Measurements from ENCODE around the gene OSCP1. TPM values are rescaled to one million over a fixed set of nuclear protein-coding genes. Genes with fewer than 3 reads are reported as not detected.
"Not testable (repeated sequence)": the region's sequence is repeated elsewhere in the genome, so short reads cannot be mapped to it uniquely, and the experiment has no call there.

The OSCP1 gene
- total RNA-seq, 2 experiments from 2014 or later, result 0.66 to 1.9 TPM

GRCh38 chr1:36482724-36483388 is 32.6 kb upstream of the OSCP1 start, which contains the start of gene CSF3R:
TSS of gene CSF3R (minus strand) at chr1:36482913. CDS start at chr1:36479496, 3,417 bp downstream.
- ChIA-PET CTCF (no interaction called here), POLR2A (no interaction called here)
- H3K9me3 Mint-ChIP-seq (ENCODE audit: insufficient read depth), result no peaks in the 10 kb centered on the region
- peaks cover 8% of the 10 kb centered on the region for H3K4me1 Mint-ChIP-seq (ENCODE audit: low read depth)
- no peak within 1 kb of the TSS for H3K4me3 Mint-ChIP-seq
- H3K27me3 Mint-ChIP-seq (ENCODE audit: low read depth), result peaks cover 22% of the 10 kb centered on the region
- peak within 1 kb of the TSS; percentile 56 for H3K27ac Mint-ChIP-seq
- DNase-seq (no peak), ATAC-seq (no peak)
- no peaks in the 10 kb centered on the region for H3K36me3 Mint-ChIP-seq (ENCODE audit: low read depth)

GRCh38 chr1:36481771-36482723 is 31.8 kb upstream of the OSCP1 start:
- Mint-ChIP-seq H3K4me1 (ENCODE audit: low read depth) (peaks cover 8% of the 10 kb centered on the region), H3K27me3 (ENCODE audit: low read depth) (peaks cover 22% of the 10 kb centered on the region), H3K36me3 (ENCODE audit: low read depth) (no peaks in the 10 kb centered on the region), H3K27ac (peak overlapping the region; percentile 56), H3K4me3 (no peak overlapping the region), H3K9me3 (ENCODE audit: insufficient read depth) (no peaks in the 10 kb centered on the region)
- DNase-seq (no peak), ATAC-seq (peak; percentile 15)
- ChIA-PET CTCF (no interaction called here), POLR2A (no interaction called here)

GRCh38 chr1:36481091-36481490 is 30.8 kb upstream of the OSCP1 start:
- Mint-ChIP-seq H3K4me3 (no peak overlapping the region), H3K4me1 (ENCODE audit: low read depth) (peaks cover 8% of the 10 kb centered on the region), H3K27ac (no peak overlapping the region), H3K9me3 (ENCODE audit: insufficient read depth) (no peaks in the 10 kb centered on the region), H3K27me3 (ENCODE audit: low read depth) (peaks cover 22% of the 10 kb centered on the region), H3K36me3 (ENCODE audit: low read depth) (no peaks in the 10 kb centered on the region)
- no peak for ATAC-seq
- ChIA-PET CTCF (no interaction called here), POLR2A (no interaction called here)
- DNase-seq, result no peak

GRCh38 chr1:36480161-36480560 is 29.9 kb upstream of the OSCP1 start:
- H3K4me1 Mint-ChIP-seq (ENCODE audit: low read depth), result peaks cover 8% of the 10 kb centered on the region
- CTCF ChIA-PET, result no interaction called here
- H3K9me3 Mint-ChIP-seq (ENCODE audit: insufficient read depth), result no peaks in the 10 kb centered on the region
- H3K27me3 Mint-ChIP-seq (ENCODE audit: low read depth), result peaks cover 16% of the 10 kb centered on the region
- H3K36me3 Mint-ChIP-seq (ENCODE audit: low read depth), result no peaks in the 10 kb centered on the region
- H3K4me3 Mint-ChIP-seq, result no peak overlapping the region
- POLR2A ChIA-PET, result no interaction called here
- ATAC-seq, result no peak
- DNase-seq, result no peak
- H3K27ac Mint-ChIP-seq, result no peak overlapping the region

- POLR2A ChIA-PET, result no interaction called here
- no peak for DNase-seq
- no peak for ATAC-seq
- CTCF ChIA-PET, result interaction anchor here (0.9 kb wide), 1 partner anchor 1376 kb away, joined by 3 read pairs; no protein-coding TSS in a partner anchor
- Mint-ChIP-seq H3K27me3 (ENCODE audit: low read depth) (peaks cover 15% of the 10 kb centered on the region), H3K4me1 (ENCODE audit: low read depth) (peaks cover 10% of the 10 kb centered on the region), H3K4me3 (no peak overlapping the region), H3K36me3 (ENCODE audit: low read depth) (no peaks in the 10 kb centered on the region), H3K27ac (no peak overlapping the region), H3K9me3 (ENCODE audit: insufficient read depth) (no peaks in the 10 kb centered on the region)
Observed at GRCh38 chr1:36479505-36480051, 29.3 kb upstream of the OSCP1 start.

- peaks cover 16% of the 10 kb centered on the region for H3K4me1 Mint-ChIP-seq (ENCODE audit: low read depth)
- H3K36me3 Mint-ChIP-seq (ENCODE audit: low read depth); DNase-seq; CTCF ChIA-PET; H3K4me3 Mint-ChIP-seq; ATAC-seq; H3K27ac Mint-ChIP-seq; POLR2A ChIA-PET; H3K27me3 Mint-ChIP-seq (ENCODE audit: low read depth); H3K9me3 Mint-ChIP-seq (ENCODE audit: insufficient read depth): not testable (repeated sequence)
Observed at GRCh38 chr1:36477615-36478014, 27.4 kb upstream of the OSCP1 start.

- Mint-ChIP-seq H3K4me3 (no peak overlapping the region), H3K9me3 (ENCODE audit: insufficient read depth) (no peaks in the 10 kb centered on the region), H3K27ac (no peak overlapping the region), H3K4me1 (ENCODE audit: low read depth) (peaks cover 11% of the 10 kb centered on the region), H3K36me3 (ENCODE audit: low read depth) (no peaks in the 10 kb centered on the region), H3K27me3 (ENCODE audit: low read depth) (peaks cover 7% of the 10 kb centered on the region)
- ChIA-PET POLR2A (no interaction called here), CTCF (no interaction called here)
- ATAC-seq (no peak), DNase-seq (no peak)
Observed at GRCh38 chr1:36476945-36477344, 26.7 kb upstream of the OSCP1 start.

- CTCF ChIA-PET, result interaction anchor here (1.2 kb wide), 1 partner anchor 1012 kb away, joined by 3 read pairs; no protein-coding TSS in a partner anchor
- peaks cover 8% of the 10 kb centered on the region for H3K4me1 Mint-ChIP-seq (ENCODE audit: low read depth)
Observed at GRCh38 chr1:36475910-36476604, 25.8 kb upstream of the OSCP1 start.

GRCh38 chr1:36475341-36475740 is 25.1 kb upstream of the OSCP1 start:
- POLR2A ChIA-PET, result interaction anchor here (1.4 kb wide), 1 partner anchor 11 kb away, joined by 5 read pairs; the partner anchor contains the start of gene MRPS15
- Mint-ChIP-seq H3K9me3 (ENCODE audit: insufficient read depth) (no peaks in the 10 kb centered on the region), H3K36me3 (ENCODE audit: low read depth) (no peaks in the 10 kb centered on the region), H3K4me3 (no peak overlapping the region), H3K27ac (no peak overlapping the region), H3K27me3 (ENCODE audit: low read depth) (peaks cover 2% of the 10 kb centered on the region), H3K4me1 (ENCODE audit: low read depth) (peaks cover 8% of the 10 kb centered on the region)
- DNase-seq (no peak), ATAC-seq (no peak)
- CTCF ChIA-PET, result interaction anchor here (1.1 to 1.2 kb wide), 2 partner anchors 41 to 1012 kb away, joined by 3 to 4 read pairs; no protein-coding TSS in a partner anchor

More at GRCh38 chr1:36475910-36476604, 25.8 kb upstream of the OSCP1 start:
- Mint-ChIP-seq H3K9me3 (ENCODE audit: insufficient read depth) (no peaks in the 10 kb centered on the region), H3K36me3 (ENCODE audit: low read depth) (no peaks in the 10 kb centered on the region), H3K27ac (no peak overlapping the region), H3K27me3 (ENCODE audit: low read depth) (peaks cover 4% of the 10 kb centered on the region), H3K4me3 (no peak overlapping the region)
- ATAC-seq (no peak), DNase-seq (no peak)
- POLR2A ChIA-PET, result interaction anchor here (1.4 kb wide), 1 partner anchor 12 kb away, joined by 5 read pairs; the partner anchor contains the start of gene MRPS15

GRCh38 chr1:36472656-36473055 is 22.4 kb upstream of the OSCP1 start:
- peak overlapping the region; percentile 7 for H3K27ac Mint-ChIP-seq
- CTCF ChIA-PET, result no interaction called here
- H3K4me3 Mint-ChIP-seq, result no peak overlapping the region
- no peak for DNase-seq
- no peaks in the 10 kb centered on the region for H3K9me3 Mint-ChIP-seq (ENCODE audit: insufficient read depth)
- H3K4me1 Mint-ChIP-seq (ENCODE audit: low read depth), result peaks cover 8% of the 10 kb centered on the region
- no peak for ATAC-seq
- H3K27me3 Mint-ChIP-seq (ENCODE audit: low read depth), result no peaks in the 10 kb centered on the region
- H3K36me3 Mint-ChIP-seq (ENCODE audit: low read depth), result no peaks in the 10 kb centered on the region
- POLR2A ChIA-PET, result no interaction called here

- H3K4me3 Mint-ChIP-seq, result no peak overlapping the region
- H3K27ac Mint-ChIP-seq, result no peak overlapping the region
- no peaks in the 10 kb centered on the region for H3K9me3 Mint-ChIP-seq (ENCODE audit: insufficient read depth)
- no peaks in the 10 kb centered on the region for H3K36me3 Mint-ChIP-seq (ENCODE audit: low read depth)
- ChIA-PET POLR2A (no interaction called here), CTCF (no interaction called here)
- DNase-seq (no peak), ATAC-seq (no peak)
- H3K4me1 Mint-ChIP-seq (ENCODE audit: low read depth), result peaks cover 8% of the 10 kb centered on the region
- H3K27me3 Mint-ChIP-seq (ENCODE audit: low read depth), result no peaks in the 10 kb centered on the region
Observed at GRCh38 chr1:36471830-36472641, 21.8 kb upstream of the OSCP1 start.
